SK-N-SH (cell line): ENCODE data around the gene CACNA1H. TPM values are rescaled to one million over a fixed set of nuclear protein-coding genes. Genes with fewer than 3 reads are reported as not detected.

ENCODE experiments used
- CTCF ChIA-PET: fragments of 300-600, 350-600 bp; formaldehyde crosslinking; extraction: SDS; loops from one replicate; lab custom pipeline; 2021; lab: Yijun Ruan, JAX
- POLR2A ChIA-PET: fragments of 350-600 bp; sonication (Branson Sonifier 250); formaldehyde crosslinking; extraction: SDS; loops from one replicate; lab custom pipeline; 2020; ENCODE audit warnings: antibody characterized with exemption, inconsistent platforms; lab: Yijun Ruan, JAX
- DNase-seq: peaks from one replicate; pipeline ENCODE4 v3.0.0; 2012
- H2AFZ ChIP-seq: fragments of 200-600 bp; sonication (generic); 2 replicates; pipeline ENCODE4 v1.8.1; 2016; ENCODE audit warnings: antibody characterized with exemption, mild to moderate bottlenecking, low read depth
- H3F3A ChIP-seq: fragments of 200-600 bp; sonication (generic); replicated peaks from 2 replicates; pipeline ENCODE3; 2016; ENCODE audit warnings: antibody characterized with exemption, mild to moderate bottlenecking; ENCODE audit not compliant: insufficient read depth
- H3K27ac ChIP-seq, 2 experiments: fragments of 200-500 bp in 1 of 2; fragments of 200-600 bp in 1 of 2; sonication (Bioruptor generic) in 1 of 2; sonication (generic), shearing (Covaris generic) in 1 of 2; 2 replicates each; pipeline versions ENCODE4 v1.5.1 to v1.6.1; 2014 to 2016; ENCODE audit warnings: low read depth in 2 of 2, inconsistent platforms in 1 of 2, low read length in 1 of 2, mild to moderate bottlenecking in 1 of 2, mixed read lengths in 1 of 2
- H3K27me3 ChIP-seq: fragments of 200-600 bp; sonication (generic), shearing (Covaris generic); 2 replicates; pipeline ENCODE4 v1.6.1; 2016; ENCODE audit warnings: mixed run types; ENCODE audit not compliant: insufficient read depth
- H3K36me3 ChIP-seq, 2 experiments: fragments of 200-500 bp in 1 of 2; fragments of 200-600 bp in 1 of 2; sonication (Bioruptor generic) in 1 of 2; sonication (generic) in 1 of 2; replicated peaks in 1 of 2; 2 replicates each; pipeline versions ENCODE3 to v1.5.1; 2014 to 2016; ENCODE audit warnings: low read length in 1 of 2, mild to moderate bottlenecking in 1 of 2; ENCODE audit not compliant: insufficient read depth in 2 of 2, control insufficient read depth in 1 of 2
- H3K4me1 ChIP-seq, 2 experiments: fragments of 200-500 bp in 1 of 2; fragments of 200-600 bp in 1 of 2; sonication (Bioruptor generic) in 1 of 2; sonication (generic), shearing (Covaris generic) in 1 of 2; 2 replicates each; pipeline versions ENCODE4 v1.5.1 to v1.6.1; 2014 to 2016; ENCODE audit warnings: low read depth in 1 of 2, low read length in 1 of 2, mixed run types in 1 of 2; ENCODE audit not compliant: insufficient read depth in 2 of 2, control insufficient read depth in 1 of 2
- H3K4me2 ChIP-seq: fragments of 200-600 bp; sonication (generic), shearing (Covaris generic); 2 replicates; pipeline ENCODE4 v1.6.1; 2017; ENCODE audit warnings: mixed run types
- H3K4me3 ChIP-seq, 2 experiments: fragments of 200-500 bp in 1 of 2; fragments of 200-600 bp in 1 of 2; sonication (Bioruptor generic) in 1 of 2; sonication (generic), shearing (Covaris generic) in 1 of 2; 2 replicates each; pipeline versions ENCODE4 v1.5.1 to v1.8.1; 2014 to 2016; ENCODE audit warnings: low read depth in 2 of 2, inconsistent platforms in 1 of 2, low read length in 1 of 2, mild to moderate bottlenecking in 1 of 2, mixed read lengths in 1 of 2, moderate library complexity in 1 of 2
- H3K79me2 ChIP-seq: fragments of 200-600 bp; sonication (generic); 2 replicates; pipeline ENCODE4 v1.8.1; 2017; ENCODE audit warnings: mild to moderate bottlenecking; ENCODE audit not compliant: insufficient read depth
- H3K9ac ChIP-seq: fragments of 200-600 bp; sonication (generic); 2 replicates; pipeline ENCODE4 v1.6.1; 2017; ENCODE audit warnings: mixed run types
- H3K9me2 ChIP-seq: fragments of 200-600 bp; sonication (generic); 2 replicates; pipeline ENCODE4 v1.6.1; 2017; ENCODE audit warnings: mixed run types
- H3K9me3 ChIP-seq: fragments of 200-600 bp; sonication (generic); 2 replicates; pipeline ENCODE4 v1.6.1; 2017; ENCODE audit warnings: mixed run types, mild to moderate bottlenecking, moderate library complexity
- H4K20me1 ChIP-seq: fragments of 200-600 bp; sonication (generic); 2 replicates; pipeline ENCODE4 v1.6.1; 2017; ENCODE audit warnings: mild to moderate bottlenecking, mixed run types; ENCODE audit not compliant: insufficient read depth
- EP300 ChIP-seq, 2 experiments: IDR thresholded peaks; 2 replicates each; pipeline versions ENCODE4 v1.4.0 to v1.6.1; 2012; ENCODE audit warnings: borderline replicate concordance in 1 of 2, low read depth in 1 of 2, low read length in 1 of 2
- FOSL2 ChIP-seq: IDR thresholded peaks from 2 replicates; pipeline ENCODE4 v1.4.0; 2012; ENCODE audit warnings: low read depth, mild to moderate bottlenecking, moderate library complexity, borderline replicate concordance
- FOXJ3 ChIP-seq: sonication (generic); formaldehyde crosslinking; IDR thresholded peaks from 2 replicates; pipeline ENCODE4 v1.5.1; 2020; ENCODE audit warnings: mild to moderate bottlenecking, missing genetic modification reagents
- FOXM1 ChIP-seq: IDR thresholded peaks from 2 replicates; pipeline ENCODE4 v1.4.0; 2012; ENCODE audit warnings: low read depth, mild to moderate bottlenecking
- GABPA ChIP-seq: IDR thresholded peaks from 2 replicates; pipeline ENCODE4 v1.4.0; 2012; ENCODE audit warnings: low read depth, mild to moderate bottlenecking
- JUND ChIP-seq: IDR thresholded peaks from 2 replicates; pipeline ENCODE4 v1.4.0; 2012
- MEF2A ChIP-seq: IDR thresholded peaks from 2 replicates; pipeline ENCODE4 v1.4.0; 2012; ENCODE audit warnings: low read depth, borderline replicate concordance
- MXI1 ChIP-seq: IDR thresholded peaks from 2 replicates; pipeline ENCODE4 v1.6.1; 2012; ENCODE audit warnings: mild to moderate bottlenecking, low read depth, low read length, improper control_type of control experiment
- NFIC ChIP-seq: IDR thresholded peaks from 2 replicates; pipeline ENCODE4 v1.4.0; 2012; ENCODE audit warnings: borderline replicate concordance
- POLR2AphosphoS5 ChIP-seq: IDR thresholded peaks from 2 replicates; pipeline ENCODE4 v1.6.1; 2012; ENCODE audit warnings: low read depth, low read length
- RAD21 ChIP-seq: IDR thresholded peaks from 2 replicates; pipeline ENCODE4 v1.6.1; 2012; ENCODE audit warnings: mild to moderate bottlenecking, low read length
- RCOR1 ChIP-seq: fragments of 150-350 bp; IDR thresholded peaks from 2 replicates; pipeline ENCODE4 v1.6.1; 2017; ENCODE audit warnings: antibody characterized with exemption, low read length
- RXRA ChIP-seq: IDR thresholded peaks from 2 replicates; pipeline ENCODE4 v1.4.0; 2012; ENCODE audit warnings: low read depth, mild to moderate bottlenecking, borderline replicate concordance
- TAF1 ChIP-seq: IDR thresholded peaks from 2 replicates; pipeline ENCODE4 v1.6.1; 2012; ENCODE audit warnings: low read depth, mild to moderate bottlenecking, low read length, moderate library complexity, borderline replicate concordance
- TCF12 ChIP-seq: IDR thresholded peaks from 2 replicates; pipeline ENCODE4 v1.4.0; 2012
- YY1 ChIP-seq: IDR thresholded peaks from 2 replicates; pipeline ENCODE4 v1.4.0; 2012; ENCODE audit warnings: low read depth, mild to moderate bottlenecking
- WGBS: methylation state at CpG from one replicate; pipeline ENCODE4 v1.1.6; 2017; ENCODE audit warnings: low lambda C conversion rate; 5-methylcytosine and 5-hydroxymethylcytosine counted together
- polyA plus RNA-seq, 3 experiments: library from polyadenylated mRNA; depleted of rRNA; stranded (reverse); fragments of >200 nt; gene quantifications; 2 replicates each; pipeline ENCODE4 v1.2.3, GENCODE V29; 2012
- TF ChIP-seq, protein P1 (sequence below): IDR thresholded peaks from 2 replicates; pipeline ENCODE4; 2012
- TF ChIP-seq, protein P2 (sequence below): fragments of 150-350 bp; IDR thresholded peaks from 2 replicates; pipeline ENCODE4 v1.6.1; 2017; ENCODE audit warnings: antibody characterized with exemption, low read length, low read depth, borderline replicate concordance
- TF ChIP-seq, protein P3 (sequence below): IDR thresholded peaks from 2 replicates; pipeline ENCODE4 v1.6.1; 2012; ENCODE audit warnings: mild to moderate bottlenecking, low read depth, low read length, moderate library complexity

Gene CACNA1H
- polyA plus RNA-seq, 1 of the 3 experiments (the other 2 are of a cell fraction): not detected

DNA sequence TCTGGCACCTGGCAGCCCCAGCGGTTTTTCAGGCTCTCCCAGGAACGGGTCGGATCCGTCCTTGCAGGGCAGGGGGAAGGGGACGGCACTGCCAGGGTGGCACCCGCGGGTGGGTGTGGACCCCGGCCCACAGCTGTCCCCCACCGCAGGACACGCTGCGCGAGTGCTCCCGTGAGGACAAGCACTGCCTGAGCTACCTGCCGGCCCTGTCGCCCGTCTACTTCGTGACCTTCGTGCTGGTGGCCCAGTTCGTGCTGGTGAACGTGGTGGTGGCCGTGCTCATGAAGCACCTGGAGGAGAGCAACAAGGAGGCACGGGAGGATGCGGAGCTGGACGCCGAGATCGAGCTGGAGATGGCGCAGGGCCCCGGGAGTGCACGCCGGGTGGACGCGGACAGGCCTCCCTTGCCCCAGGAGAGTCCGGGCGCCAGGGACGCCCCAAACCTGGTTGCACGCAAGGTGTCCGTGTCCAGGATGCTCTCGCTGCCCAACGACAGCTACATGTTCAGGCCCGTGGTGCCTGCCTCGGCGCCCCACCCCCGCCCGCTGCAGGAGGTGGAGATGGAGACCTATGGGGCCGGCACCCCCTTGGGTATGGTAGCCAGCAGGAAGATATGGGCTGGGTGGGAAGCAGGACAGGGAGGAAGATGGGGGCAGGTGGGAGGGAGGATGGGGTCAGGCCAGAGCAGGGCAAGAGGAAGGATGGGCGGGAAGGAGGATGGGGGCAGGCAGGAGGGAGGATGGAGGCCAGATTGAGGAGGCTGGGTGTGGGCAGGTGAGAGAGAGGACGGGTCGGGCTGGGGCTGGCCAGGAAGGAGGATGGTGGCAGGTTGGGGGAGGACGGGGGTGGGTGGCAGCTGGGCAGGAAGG lies 65.4 kb downstream of the CACNA1H start:
- TF ChIP-seq TAF1 (no peak), JUND (no peak), RCOR1 (no peak), FOXJ3 (CRISPR knock-in tag) (no peak), NFIC (no peak), YY1 (no peak), MXI1 (no peak), FOSL2 (no peak), POLR2AphosphoS5 (no peak), RAD21 (no peak), EP300 (IDR thresholded peaks at IDR 0.05; ENCODE audit: borderline replicate concordance in 1 of 2, low read depth in 1 of 2, low read length in 1 of 2) (no peak), TCF12 (no peak), GABPA (no peak), MEF2A (no peak), RXRA (no peak), FOXM1 (no peak)
- TF ChIP-seq, protein P1, sequence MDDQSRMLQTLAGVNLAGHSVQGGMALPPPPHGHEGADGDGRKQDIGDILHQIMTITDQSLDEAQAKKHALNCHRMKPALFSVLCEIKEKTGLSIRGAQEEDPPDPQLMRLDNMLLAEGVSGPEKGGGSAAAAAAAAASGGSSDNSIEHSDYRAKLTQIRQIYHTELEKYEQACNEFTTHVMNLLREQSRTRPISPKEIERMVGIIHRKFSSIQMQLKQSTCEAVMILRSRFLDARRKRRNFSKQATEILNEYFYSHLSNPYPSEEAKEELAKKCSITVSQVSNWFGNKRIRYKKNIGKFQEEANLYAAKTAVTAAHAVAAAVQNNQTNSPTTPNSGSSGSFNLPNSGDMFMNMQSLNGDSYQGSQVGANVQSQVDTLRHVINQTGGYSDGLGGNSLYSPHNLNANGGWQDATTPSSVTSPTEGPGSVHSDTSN: no peak
- TF ChIP-seq, protein P2, sequence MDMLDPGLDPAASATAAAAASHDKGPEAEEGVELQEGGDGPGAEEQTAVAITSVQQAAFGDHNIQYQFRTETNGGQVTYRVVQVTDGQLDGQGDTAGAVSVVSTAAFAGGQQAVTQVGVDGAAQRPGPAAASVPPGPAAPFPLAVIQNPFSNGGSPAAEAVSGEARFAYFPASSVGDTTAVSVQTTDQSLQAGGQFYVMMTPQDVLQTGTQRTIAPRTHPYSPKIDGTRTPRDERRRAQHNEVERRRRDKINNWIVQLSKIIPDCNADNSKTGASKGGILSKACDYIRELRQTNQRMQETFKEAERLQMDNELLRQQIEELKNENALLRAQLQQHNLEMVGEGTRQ: no peak
- TF ChIP-seq, protein P3, sequence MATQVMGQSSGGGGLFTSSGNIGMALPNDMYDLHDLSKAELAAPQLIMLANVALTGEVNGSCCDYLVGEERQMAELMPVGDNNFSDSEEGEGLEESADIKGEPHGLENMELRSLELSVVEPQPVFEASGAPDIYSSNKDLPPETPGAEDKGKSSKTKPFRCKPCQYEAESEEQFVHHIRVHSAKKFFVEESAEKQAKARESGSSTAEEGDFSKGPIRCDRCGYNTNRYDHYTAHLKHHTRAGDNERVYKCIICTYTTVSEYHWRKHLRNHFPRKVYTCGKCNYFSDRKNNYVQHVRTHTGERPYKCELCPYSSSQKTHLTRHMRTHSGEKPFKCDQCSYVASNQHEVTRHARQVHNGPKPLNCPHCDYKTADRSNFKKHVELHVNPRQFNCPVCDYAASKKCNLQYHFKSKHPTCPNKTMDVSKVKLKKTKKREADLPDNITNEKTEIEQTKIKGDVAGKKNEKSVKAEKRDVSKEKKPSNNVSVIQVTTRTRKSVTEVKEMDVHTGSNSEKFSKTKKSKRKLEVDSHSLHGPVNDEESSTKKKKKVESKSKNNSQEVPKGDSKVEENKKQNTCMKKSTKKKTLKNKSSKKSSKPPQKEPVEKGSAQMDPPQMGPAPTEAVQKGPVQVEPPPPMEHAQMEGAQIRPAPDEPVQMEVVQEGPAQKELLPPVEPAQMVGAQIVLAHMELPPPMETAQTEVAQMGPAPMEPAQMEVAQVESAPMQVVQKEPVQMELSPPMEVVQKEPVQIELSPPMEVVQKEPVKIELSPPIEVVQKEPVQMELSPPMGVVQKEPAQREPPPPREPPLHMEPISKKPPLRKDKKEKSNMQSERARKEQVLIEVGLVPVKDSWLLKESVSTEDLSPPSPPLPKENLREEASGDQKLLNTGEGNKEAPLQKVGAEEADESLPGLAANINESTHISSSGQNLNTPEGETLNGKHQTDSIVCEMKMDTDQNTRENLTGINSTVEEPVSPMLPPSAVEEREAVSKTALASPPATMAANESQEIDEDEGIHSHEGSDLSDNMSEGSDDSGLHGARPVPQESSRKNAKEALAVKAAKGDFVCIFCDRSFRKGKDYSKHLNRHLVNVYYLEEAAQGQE: no peak
- no peaks in the 10 kb centered on the region for H3K9me2 ChIP-seq
- no peaks in the 10 kb centered on the region for H3K79me2 ChIP-seq
- H2AFZ ChIP-seq: no peak overlapping the region
- 0 out of 2 replicates have a peak, but pooled peaks cover 8% of the 10 kb centered on the region for H4K20me1 ChIP-seq
- no peak overlapping the region for H3K4me2 ChIP-seq
- H3K27ac ChIP-seq: no peak overlapping the region
- H3K4me1 ChIP-seq: no peaks in the 10 kb centered on the region
- WGBS: 30% methylated on average over 29 of the region's 49 CpGs
- H3K9me3 ChIP-seq: no peaks in the 10 kb centered on the region
- ChIA-PET CTCF (interaction anchor here (0.8 to 1.9 kb wide), 5 partner anchors 9 to 528 kb away, joined by 3 to 5 read pairs (median 4); no protein-coding TSS in a partner anchor), POLR2A (interaction anchor here (1.2 kb wide), 1 partner anchor 430 kb away, joined by 3 read pairs; the partner anchor contains the start of genes CHTF18 and RPUSD1)
- no peak overlapping the region for H3K4me3 ChIP-seq
- H3K36me3 ChIP-seq: no peaks in the 10 kb centered on the region
- no peak for DNase-seq
- H3K27me3 ChIP-seq: peaks cover 98% of the 10 kb centered on the region
- no peaks in the 10 kb centered on the region for H3F3A ChIP-seq
- no peak overlapping the region for H3K9ac ChIP-seq
